GM21723 (cell line): ENCODE measurements around the gene CDC14B.

Experiments used
- ATAC-seq: cut with Tn5 transposase; IDR thresholded peaks from one replicate; pipeline ENCODE4 v1.9.1; 2021; ENCODE audit warnings: mild to moderate bottlenecking, moderate library complexity; ENCODE audit not compliant: unreplicated experiment

The CDC14B gene

GRCh38 chr9:96619491-96620180 is at the start of gene CDC14B:
TSS of gene CDC14B (minus strand) at chr9:96619843. CDS start at chr9:96619378, 465 bp downstream.
- ATAC-seq, result peak; percentile 57

GRCh38 chr9:96668868-96669534 is 49.4 kb upstream of the CDC14B start:
- no peak for ATAC-seq

GRCh38 chr9:96667363-96667728 is 47.7 kb upstream of the CDC14B start:
- ATAC-seq, result no peak

GRCh38 chr9:96666653-96667362 is 47.2 kb upstream of the CDC14B start:
- ATAC-seq, result peak; percentile 80

- no peak for ATAC-seq
Observed at GRCh38 chr9:96665789-96666188, 46.1 kb upstream of the CDC14B start.

- no peak for ATAC-seq
Observed at GRCh38 chr9:96663506-96664120, 44.0 kb upstream of the CDC14B start.

- ATAC-seq, result no peak
Observed at GRCh38 chr9:96661711-96662110, 42.1 kb upstream of the CDC14B start.

- ATAC-seq, result no peak
Observed at GRCh38 chr9:96660692-96661248, 41.1 kb upstream of the CDC14B start.

GRCh38 chr9:96655198-96655851 is 35.7 kb upstream of the CDC14B start, which contains the start of gene PRXL2C:
TSS of gene PRXL2C (minus strand) at chr9:96655317. CDS start at chr9:96655281, 36 bp downstream.
- ATAC-seq, result peak; percentile 65

GRCh38 chr9:96654450-96655197 is 35.0 kb upstream of the CDC14B start:
- ATAC-seq, result peak; percentile 59

GRCh38 chr9:96651626-96652025 is 32.0 kb upstream of the CDC14B start:
- ATAC-seq, result no peak

GRCh38 chr9:96649620-96650324 is 30.1 kb upstream of the CDC14B start:
- no peak for ATAC-seq

GRCh38 chr9:96646081-96646991 is 26.7 kb upstream of the CDC14B start:
- no peak for ATAC-seq

- ATAC-seq, result no peak
Observed at GRCh38 chr9:96644137-96644536, 24.5 kb upstream of the CDC14B start.

- ATAC-seq, result no peak
Observed at GRCh38 chr9:96641514-96641913, 21.9 kb upstream of the CDC14B start.

- no peak for ATAC-seq
Observed at GRCh38 chr9:96638606-96639364, 19.1 kb upstream of the CDC14B start.

- no peak for ATAC-seq
Observed at GRCh38 chr9:96636368-96636767, 16.7 kb upstream of the CDC14B start.
